Testis (tissue), 3 donors: Measurements from ENCODE around the gene ASCL4. TPM values are rescaled to one million over a fixed set of nuclear protein-coding genes. Genes with fewer than 3 reads are reported as not detected.

ENCODE experiments used
- DNase-seq: peaks from one replicate; pipeline ENCODE4 v3.0.0-alpha.2; 2019
- H3K27ac ChIP-seq, 2 donors: fragments of 200-600 bp; sonication (generic); one replicate each; pipeline ENCODE4 v1.5.1; 2019
- H3K27me3 ChIP-seq: fragments of 200-600 bp; sonication (generic); one replicate; pipeline ENCODE4 v1.5.1; 2019
- H3K36me3 ChIP-seq: fragments of 200-600 bp; sonication (generic); one replicate; pipeline ENCODE4 v1.5.1; 2017; ENCODE audit warnings: low read depth; ENCODE audit errors: missing control alignments
- H3K4me1 ChIP-seq: fragments of 200-600 bp; sonication (generic); one replicate; pipeline ENCODE4 v1.5.1; 2019
- H3K4me3 ChIP-seq, 2 donors: fragments of 200-600 bp; sonication (generic); one replicate each; pipeline ENCODE4 v1.5.1; 2017 to 2019
- H3K9me3 ChIP-seq: fragments of 200-600 bp; sonication (generic); one replicate; pipeline ENCODE4 v1.5.1; 2017
- CTCF ChIP-seq, 3 experiments: fragments of 450-650 bp in 2 of 3; fragments of 200-600 bp in 1 of 3; sonication (generic) in 1 of 3; IDR thresholded peaks; one replicate each; pipeline ENCODE4 v1.5.1; 2016 to 2019; ENCODE audit warnings: antibody characterized with exemption in 3 of 3, mild to moderate bottlenecking in 2 of 3, moderate library complexity in 1 of 3
- POLR2A ChIP-seq: fragments of 450-650 bp; IDR thresholded peaks from one replicate; pipeline ENCODE4 v1.6.1; 2017; ENCODE audit warnings: antibody characterized with exemption, mild to moderate bottlenecking, moderate library complexity
- WGBS, 2 donors: methylation state at CpG; one replicate each; pipeline ENCODE4 v1.1.5; 2018; 5-methylcytosine and 5-hydroxymethylcytosine counted together
- intact Hi-C: fragments of 100-400 bp; cut with DNase I; formaldehyde crosslinking; loops from one replicate; pipeline ENCODE4 v1.15.1; 2023; ENCODE audit warnings: low total_unique reads
- polyA plus RNA-seq: library from polyadenylated mRNA; stranded (reverse); fragments of 350-450 nt; fragmentation: Illumina TruSeq; extraction: RNeasy Lipid Tissue Mini Kit (QIAGEN cat#74804); gene quantifications from one replicate; pipeline ENCODE4 v1.2.3, GENCODE V29; 2014; ENCODE audit warnings: low read depth, low replicate concordance; ENCODE audit not compliant: insufficient read depth
- total RNA-seq, 2 donors: library from RNA; depleted of rRNA; stranded (reverse); fragments of >200 nt; gene quantifications; one replicate each; pipeline ENCODE4 v1.2.3, GENCODE V29; 2016

The ASCL4 gene
- total and polyA plus RNA-seq, 3 donors from 2014 or later: 0.13 to 0.50 TPM; not detected in 1

- intact Hi-C loops: no loop called here
- no peak overlapping the region for H3K27ac ChIP-seq
- H3K27me3 ChIP-seq: no peaks in the 10 kb centered on the region
Observed at GRCh38 chr12:107780298-107780697, 5.8 kb downstream of the ASCL4 start.

GRCh38 chr12:107782067-107782466, 7.6 kb downstream of the ASCL4 start:
- Histone ChIP-seq H3K27ac (no peak overlapping the region), H3K4me1 (no peaks in the 10 kb centered on the region), H3K36me3 (no peaks in the 10 kb centered on the region), H3K27me3 (no peaks in the 10 kb centered on the region), H3K9me3 (no peaks in the 10 kb centered on the region), H3K4me3 (no peak overlapping the region)
- WGBS, 2 donors: 77% methylated on average over 2 of the region's 2 CpGs
- intact Hi-C loops: no loop called here
- no peak for DNase-seq
- no peak for TF ChIP-seq POLR2A
- TF ChIP-seq CTCF (IDR thresholded peaks at IDR 0.05): no peak

More at GRCh38 chr12:107780298-107780697, 5.8 kb downstream of the ASCL4 start:
- DNase-seq: no peak
- no peak for TF ChIP-seq CTCF (IDR thresholded peaks at IDR 0.05)
- Histone ChIP-seq H3K4me3 (no peak overlapping the region), H3K9me3 (no peaks in the 10 kb centered on the region), H3K36me3 (no peaks in the 10 kb centered on the region), H3K4me1 (no peaks in the 10 kb centered on the region)
- WGBS, 2 donors: 41 to 94% methylated on average over 1 of the region's 1 CpG

- no peaks in the 10 kb centered on the region for H3K9me3 ChIP-seq
- no peak for DNase-seq
- WGBS, 2 donors: 80 to 85% methylated on average over 6 of the region's 6 CpGs
Observed at GRCh38 chr12:107783406-107784376, 9.2 kb downstream of the ASCL4 start.

GRCh38 chr12:107788281-107788680, 13.8 kb downstream of the ASCL4 start:
- intact Hi-C loops: no loop called here
- Histone ChIP-seq H3K27ac (no peak overlapping the region), H3K36me3 (no peaks in the 10 kb centered on the region), H3K9me3 (no peaks in the 10 kb centered on the region), H3K4me1 (no peaks in the 10 kb centered on the region), H3K27me3 (no peaks in the 10 kb centered on the region), H3K4me3 (no peak overlapping the region)
- DNase-seq: no peak
- 90 to 92% methylated on average over 2 of the region's 2 CpGs for WGBS, 2 donors
- TF ChIP-seq POLR2A: no peak
- TF ChIP-seq CTCF (IDR thresholded peaks at IDR 0.05): no peak

More at GRCh38 chr12:107783406-107784376, 9.2 kb downstream of the ASCL4 start:
- intact Hi-C loops: no loop called here
- Histone ChIP-seq H3K4me3 (no peak overlapping the region), H3K27ac (no peak overlapping the region), H3K36me3 (no peaks in the 10 kb centered on the region), H3K4me1 (no peaks in the 10 kb centered on the region), H3K27me3 (no peaks in the 10 kb centered on the region)
- TF ChIP-seq POLR2A: no peak
- TF ChIP-seq CTCF (IDR thresholded peaks at IDR 0.05): no peak
